DOHH2 (cell line): Measurements from ENCODE around the gene MARK3.

Experiments used
- EZH2phosphoT487 ChIP-seq: fragments of 200-600 bp; sonication (generic); IDR thresholded peaks from 2 replicates; pipeline ENCODE4 v1.6.1; 2017; ENCODE audit warnings: borderline replicate concordance, mild to moderate bottlenecking, antibody characterized with exemption, low read length, moderate library complexity, mixed read lengths
- TF ChIP-seq, protein P1 (sequence below): fragments of 200-600 bp; sonication (generic); IDR thresholded peaks from one replicate; pipeline ENCODE4 v1.5.1; 2014; ENCODE audit warnings: antibody characterized with exemption, mild to moderate bottlenecking, low read depth, low read length; ENCODE audit not compliant: poor library complexity, severe bottlenecking

DNA sequence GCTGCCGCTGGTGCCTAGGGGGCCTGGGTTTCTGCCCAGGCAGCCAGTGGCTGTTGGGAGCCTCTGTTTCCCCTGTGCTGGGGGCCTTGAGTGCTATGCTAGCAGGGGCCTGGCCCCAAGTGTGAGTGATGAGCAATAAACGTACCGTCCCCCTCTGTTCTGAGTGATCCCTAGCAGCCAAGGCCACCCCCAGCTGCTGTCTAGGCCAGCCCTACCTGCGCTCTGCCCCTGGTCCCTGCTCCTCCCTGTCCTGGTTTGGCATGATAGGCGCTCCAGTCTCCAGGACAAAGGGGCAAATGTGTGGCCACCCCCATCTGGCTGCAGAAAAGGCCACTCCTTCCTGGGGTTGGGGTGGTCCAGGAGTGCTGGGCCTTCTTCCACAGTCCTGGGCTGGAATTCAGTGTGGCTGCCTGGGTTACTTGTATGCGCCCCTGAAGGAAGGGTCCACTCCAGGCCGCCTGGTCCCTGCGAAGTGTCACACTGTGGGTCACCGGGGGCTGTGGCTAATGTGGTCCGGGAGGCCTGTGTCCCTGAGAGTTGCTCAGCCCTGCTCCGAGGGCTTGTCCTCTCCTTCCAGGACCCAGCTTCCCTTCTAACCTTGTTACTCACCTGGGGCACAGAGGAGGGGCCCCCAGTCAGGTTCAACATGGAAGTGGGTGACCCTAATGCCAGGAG is 150.8 kb downstream of the MARK3 start:
- TF ChIP-seq, protein P1, sequence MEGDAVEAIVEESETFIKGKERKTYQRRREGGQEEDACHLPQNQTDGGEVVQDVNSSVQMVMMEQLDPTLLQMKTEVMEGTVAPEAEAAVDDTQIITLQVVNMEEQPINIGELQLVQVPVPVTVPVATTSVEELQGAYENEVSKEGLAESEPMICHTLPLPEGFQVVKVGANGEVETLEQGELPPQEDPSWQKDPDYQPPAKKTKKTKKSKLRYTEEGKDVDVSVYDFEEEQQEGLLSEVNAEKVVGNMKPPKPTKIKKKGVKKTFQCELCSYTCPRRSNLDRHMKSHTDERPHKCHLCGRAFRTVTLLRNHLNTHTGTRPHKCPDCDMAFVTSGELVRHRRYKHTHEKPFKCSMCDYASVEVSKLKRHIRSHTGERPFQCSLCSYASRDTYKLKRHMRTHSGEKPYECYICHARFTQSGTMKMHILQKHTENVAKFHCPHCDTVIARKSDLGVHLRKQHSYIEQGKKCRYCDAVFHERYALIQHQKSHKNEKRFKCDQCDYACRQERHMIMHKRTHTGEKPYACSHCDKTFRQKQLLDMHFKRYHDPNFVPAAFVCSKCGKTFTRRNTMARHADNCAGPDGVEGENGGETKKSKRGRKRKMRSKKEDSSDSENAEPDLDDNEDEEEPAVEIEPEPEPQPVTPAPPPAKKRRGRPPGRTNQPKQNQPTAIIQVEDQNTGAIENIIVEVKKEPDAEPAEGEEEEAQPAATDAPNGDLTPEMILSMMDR = no peak
- TF ChIP-seq EZH2phosphoT487 = no peak
